Keratinocyte (primary cell): ENCODE data around the gene CFAP100.

ENCODE experiments used
- EZH2 ChIP-seq: IDR thresholded peaks from one replicate; pipeline ENCODE4 v1.6.1; 2012; ENCODE audit warnings: inconsistent platforms, mild to moderate bottlenecking, low read length, moderate library complexity
- TF ChIP-seq, protein P1 (sequence below), 3 experiments: IDR thresholded peaks in 1 of 3; conservative IDR thresholded peaks in 1 of 3; optimal IDR thresholded peaks in 1 of 3; 2 replicates in 2 of 3; 3 replicates in 1 of 3; pipeline versions ENCODE3 to v1.5.1; 2011; ENCODE audit warnings: low read length in 3 of 3, mild to moderate bottlenecking in 3 of 3, moderate library complexity in 2 of 3, control low read depth in 1 of 3, inconsistent platforms in 1 of 3; ENCODE audit not compliant: insufficient read depth in 2 of 3; ENCODE audit errors: extremely low read depth in 1 of 3

DNA sequence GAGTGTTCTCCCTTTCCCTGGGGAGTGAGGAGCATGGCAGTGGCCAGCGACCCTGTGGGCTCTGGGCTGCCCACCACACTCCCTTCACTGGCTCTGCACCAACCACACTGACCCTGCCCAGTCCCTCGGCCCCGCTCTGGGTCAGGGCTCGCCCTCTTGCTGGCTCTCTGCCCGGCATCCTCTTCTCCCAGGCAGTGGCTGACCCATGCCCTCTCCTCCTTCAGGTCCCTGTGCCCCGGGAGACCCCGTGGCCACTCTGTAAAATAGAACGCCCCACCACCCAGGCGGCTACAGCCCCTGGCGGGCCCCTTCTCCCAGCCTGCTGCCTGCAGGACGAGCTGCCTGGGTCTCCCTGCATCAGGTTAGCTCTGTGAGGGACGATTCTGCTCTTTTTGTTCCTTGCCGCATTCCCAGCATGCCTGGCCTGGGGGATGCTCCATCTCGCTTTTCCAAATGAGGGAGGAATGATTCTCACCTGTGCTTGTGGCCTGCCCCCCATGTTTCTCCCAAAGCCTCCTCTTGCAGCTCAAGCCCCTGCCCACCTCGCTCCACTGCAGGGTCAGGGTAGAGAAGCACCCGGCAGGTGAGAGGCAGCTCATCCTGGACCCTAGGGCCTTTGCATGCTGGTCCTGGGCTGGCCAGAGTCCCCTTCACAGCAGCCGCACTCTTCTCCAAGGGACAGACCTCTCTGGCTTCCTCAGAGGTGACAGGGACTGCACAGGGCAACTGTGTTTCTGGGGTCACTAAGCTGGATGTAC, 14.5 kb upstream of the CFAP100 start:
- TF ChIP-seq, protein P1, sequence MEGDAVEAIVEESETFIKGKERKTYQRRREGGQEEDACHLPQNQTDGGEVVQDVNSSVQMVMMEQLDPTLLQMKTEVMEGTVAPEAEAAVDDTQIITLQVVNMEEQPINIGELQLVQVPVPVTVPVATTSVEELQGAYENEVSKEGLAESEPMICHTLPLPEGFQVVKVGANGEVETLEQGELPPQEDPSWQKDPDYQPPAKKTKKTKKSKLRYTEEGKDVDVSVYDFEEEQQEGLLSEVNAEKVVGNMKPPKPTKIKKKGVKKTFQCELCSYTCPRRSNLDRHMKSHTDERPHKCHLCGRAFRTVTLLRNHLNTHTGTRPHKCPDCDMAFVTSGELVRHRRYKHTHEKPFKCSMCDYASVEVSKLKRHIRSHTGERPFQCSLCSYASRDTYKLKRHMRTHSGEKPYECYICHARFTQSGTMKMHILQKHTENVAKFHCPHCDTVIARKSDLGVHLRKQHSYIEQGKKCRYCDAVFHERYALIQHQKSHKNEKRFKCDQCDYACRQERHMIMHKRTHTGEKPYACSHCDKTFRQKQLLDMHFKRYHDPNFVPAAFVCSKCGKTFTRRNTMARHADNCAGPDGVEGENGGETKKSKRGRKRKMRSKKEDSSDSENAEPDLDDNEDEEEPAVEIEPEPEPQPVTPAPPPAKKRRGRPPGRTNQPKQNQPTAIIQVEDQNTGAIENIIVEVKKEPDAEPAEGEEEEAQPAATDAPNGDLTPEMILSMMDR (optimal IDR thresholded peaks at IDR 0.05 in 1 of 3, IDR thresholded peaks at IDR 0.05 in 1 of 3, conservative IDR thresholded peaks at IDR 0.05 in 1 of 3; ENCODE audit: extremely low read depth in 1 of 3, insufficient read depth in 2 of 3, low read length in 3 of 3): no peak
- TF ChIP-seq EZH2: no peak
